Loucy (cell line): ENCODE measurements around the gene TCEA3.

Experiments
- EZH2phosphoT487 ChIP-seq: fragments of 200-600 bp; IDR thresholded peaks from 2 replicates; pipeline ENCODE4 v1.6.1; 2018; ENCODE audit warnings: antibody characterized with exemption, mild to moderate bottlenecking, moderate library complexity, borderline replicate concordance
- TF ChIP-seq, protein P1 (sequence below): fragments of 200-600 bp; sonication (generic); conservative IDR thresholded peaks from 2 replicates; pipeline ENCODE4 v1.5.1; 2014; ENCODE audit warnings: mild to moderate bottlenecking, antibody characterized with exemption, low read length

DNA sequence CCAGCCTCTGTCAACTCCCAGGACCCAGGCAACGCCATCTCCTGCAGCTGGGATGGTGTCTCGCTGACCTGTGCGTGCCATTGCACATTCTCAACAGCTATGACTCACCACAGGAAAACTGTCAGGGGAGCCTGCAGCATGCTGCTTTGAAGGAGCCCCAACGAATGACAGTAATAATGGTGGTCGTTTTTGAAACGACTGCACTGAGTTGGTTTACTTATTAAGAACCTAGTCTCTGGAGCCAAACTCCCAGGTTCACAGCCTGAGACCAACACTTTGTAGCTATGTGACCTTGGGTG lies 21.6 kb downstream of the TCEA3 start:
- TF ChIP-seq, protein P1, sequence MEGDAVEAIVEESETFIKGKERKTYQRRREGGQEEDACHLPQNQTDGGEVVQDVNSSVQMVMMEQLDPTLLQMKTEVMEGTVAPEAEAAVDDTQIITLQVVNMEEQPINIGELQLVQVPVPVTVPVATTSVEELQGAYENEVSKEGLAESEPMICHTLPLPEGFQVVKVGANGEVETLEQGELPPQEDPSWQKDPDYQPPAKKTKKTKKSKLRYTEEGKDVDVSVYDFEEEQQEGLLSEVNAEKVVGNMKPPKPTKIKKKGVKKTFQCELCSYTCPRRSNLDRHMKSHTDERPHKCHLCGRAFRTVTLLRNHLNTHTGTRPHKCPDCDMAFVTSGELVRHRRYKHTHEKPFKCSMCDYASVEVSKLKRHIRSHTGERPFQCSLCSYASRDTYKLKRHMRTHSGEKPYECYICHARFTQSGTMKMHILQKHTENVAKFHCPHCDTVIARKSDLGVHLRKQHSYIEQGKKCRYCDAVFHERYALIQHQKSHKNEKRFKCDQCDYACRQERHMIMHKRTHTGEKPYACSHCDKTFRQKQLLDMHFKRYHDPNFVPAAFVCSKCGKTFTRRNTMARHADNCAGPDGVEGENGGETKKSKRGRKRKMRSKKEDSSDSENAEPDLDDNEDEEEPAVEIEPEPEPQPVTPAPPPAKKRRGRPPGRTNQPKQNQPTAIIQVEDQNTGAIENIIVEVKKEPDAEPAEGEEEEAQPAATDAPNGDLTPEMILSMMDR: no peak
- no peak for TF ChIP-seq EZH2phosphoT487
